ENCODE results near the gene OR5M10. TPM values are rescaled to one million over a fixed set of nuclear protein-coding genes. Genes with fewer than 3 reads are reported as not detected.

The OR5M10 gene
- total RNA-seq, 8 experiments from 2014 or later = 0.66 TPM; not detected in 7

Other genes starting within 250 kb of the OR5M10 start
- not detected for gene OR8K1, start 231.7 kb downstream of the OR5M10 start, total RNA-seq
- gene OR8J1, start 223.4 kb downstream of the OR5M10 start, total RNA-seq = under 1 TPM in 1 of 8 experiments, not detected in 7; 0.33 TPM
- under 1 TPM in 1 of 8 experiments, not detected in 7; 0.33 TPM for gene OR8U1, start 202.1 kb downstream of the OR5M10 start, total RNA-seq
- gene OR5AL1, start 165.0 kb downstream of the OR5M10 start, total RNA-seq = not detected
- not detected for gene OR5M3, start 104.4 kb downstream of the OR5M10 start, total RNA-seq
- gene OR5M8, start 86.4 kb downstream of the OR5M10 start, total RNA-seq = not detected
- gene OR5M11, start 34.5 kb downstream of the OR5M10 start, total RNA-seq = under 1 TPM in 1 of 8 experiments, not detected in 7; 0.28 TPM
- under 1 TPM in 3 of 8 experiments, not detected in 5; under 0.01 to 0.49 (median 0.28) TPM for gene OR5M1, start 37.2 kb upstream of the OR5M10 start, total RNA-seq
- gene OR5AP2, start 64.7 kb upstream of the OR5M10 start, total RNA-seq = under 1 TPM in 2 of 8 experiments, not detected in 6; 0.11 to 0.90 TPM
- under 1 TPM in 4 of 8 experiments, not detected in 4; 0.11 to 0.73 (median 0.42) TPM for gene OR5AR1, start 86.0 kb upstream of the OR5M10 start, total RNA-seq
- gene OR9G1, start 121.4 kb upstream of the OR5M10 start, total RNA-seq = 1 to 10 TPM in 2 of 8 experiments, under 1 TPM in 3, not detected in 3; 0.18 to 2.1 (median 0.49) TPM
- under 1 TPM in 2 of 8 experiments, not detected in 6; 0.05 to 0.21 TPM for gene OR9G4, start 171.0 kb upstream of the OR5M10 start, total RNA-seq

All from motor neuron (in vitro differentiated cells).